ENCODE results near the gene MRE11. TPM values are rescaled to one million over a fixed set of nuclear protein-coding genes. Genes with fewer than 3 reads are reported as not detected.

MRE11 gene
- total RNA-seq, 4 donors from 2014 or later: 18.4 to 25.0 (median 22.8) TPM

DNA sequence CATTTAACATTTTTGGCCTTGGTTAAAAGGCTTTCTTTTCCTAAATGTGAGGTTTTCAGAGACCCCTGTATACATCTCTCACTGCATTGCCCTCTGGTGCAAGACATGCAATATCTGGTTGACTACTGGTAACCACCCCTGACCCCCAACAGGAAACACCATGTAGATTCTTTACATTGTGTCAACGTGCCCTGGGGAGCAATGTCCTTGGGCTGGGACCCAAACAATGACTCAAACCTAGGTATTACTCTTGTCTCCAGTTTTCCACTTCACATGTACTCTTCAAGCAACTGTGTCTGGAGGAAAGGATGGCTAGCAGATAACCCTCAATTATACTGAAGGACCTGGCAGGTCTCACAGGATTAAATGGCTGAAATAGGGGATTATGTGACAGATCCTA lies 91.3 kb downstream of the MRE11 start:
- DNase-seq: no peak
- no peaks in the 10 kb centered on the region for H3K27me3 ChIP-seq
- no peak overlapping the region for H3K27ac ChIP-seq
- intact Hi-C loops (cut with DNase I): no loop called here
- no peak overlapping the region for H3K4me3 ChIP-seq (replicated peaks in 1 of 3)
- peaks cover 0 to 3% of the 10 kb centered on the region in 2 donors for H3K4me1 ChIP-seq
- H3K36me3 ChIP-seq: no peaks in the 10 kb centered on the region
- H3K9me3 ChIP-seq: no peaks in the 10 kb centered on the region
- 31 to 33% methylated on average over 1 of the region's 1 CpG for WGBS, 2 donors
- TF ChIP-seq, protein P1, sequence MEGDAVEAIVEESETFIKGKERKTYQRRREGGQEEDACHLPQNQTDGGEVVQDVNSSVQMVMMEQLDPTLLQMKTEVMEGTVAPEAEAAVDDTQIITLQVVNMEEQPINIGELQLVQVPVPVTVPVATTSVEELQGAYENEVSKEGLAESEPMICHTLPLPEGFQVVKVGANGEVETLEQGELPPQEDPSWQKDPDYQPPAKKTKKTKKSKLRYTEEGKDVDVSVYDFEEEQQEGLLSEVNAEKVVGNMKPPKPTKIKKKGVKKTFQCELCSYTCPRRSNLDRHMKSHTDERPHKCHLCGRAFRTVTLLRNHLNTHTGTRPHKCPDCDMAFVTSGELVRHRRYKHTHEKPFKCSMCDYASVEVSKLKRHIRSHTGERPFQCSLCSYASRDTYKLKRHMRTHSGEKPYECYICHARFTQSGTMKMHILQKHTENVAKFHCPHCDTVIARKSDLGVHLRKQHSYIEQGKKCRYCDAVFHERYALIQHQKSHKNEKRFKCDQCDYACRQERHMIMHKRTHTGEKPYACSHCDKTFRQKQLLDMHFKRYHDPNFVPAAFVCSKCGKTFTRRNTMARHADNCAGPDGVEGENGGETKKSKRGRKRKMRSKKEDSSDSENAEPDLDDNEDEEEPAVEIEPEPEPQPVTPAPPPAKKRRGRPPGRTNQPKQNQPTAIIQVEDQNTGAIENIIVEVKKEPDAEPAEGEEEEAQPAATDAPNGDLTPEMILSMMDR (IDR thresholded peaks at IDR 0.05): no peak
- TF ChIP-seq POLR2A (IDR thresholded peaks at IDR 0.05): no peak

DNA sequence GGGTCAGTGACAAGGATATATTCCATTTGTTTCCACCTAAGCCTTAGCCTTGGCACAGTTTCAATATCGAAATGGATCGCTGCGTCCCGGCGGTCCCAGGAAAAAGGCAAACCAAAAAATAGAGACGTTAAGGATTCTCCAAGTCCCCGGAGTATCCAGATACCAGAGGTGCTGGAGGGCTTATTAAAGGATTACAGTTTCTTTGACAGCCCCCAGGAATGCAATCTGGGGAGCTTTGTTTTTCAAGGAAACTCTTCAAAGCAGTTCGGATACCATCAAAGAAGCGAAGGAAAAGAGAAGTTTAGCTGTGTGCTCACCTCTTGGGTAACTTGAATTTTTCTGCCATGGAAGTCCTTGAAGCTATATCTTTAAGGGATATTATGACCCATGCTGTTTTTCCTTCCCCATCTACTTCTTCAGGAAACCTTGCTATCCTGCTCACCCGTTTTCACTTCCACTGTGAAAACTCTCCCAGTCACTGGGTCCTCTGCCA lies 91.8 kb downstream of the MRE11 start:
- H3K27ac ChIP-seq: peak overlapping the region in 1 of 3 donors; percentile 9
- intact Hi-C loops (cut with DNase I): no loop called here
- 15 to 21% methylated on average over 10 of the region's 10 CpGs for WGBS, 2 donors
- H3K4me1 ChIP-seq: peaks cover 0 to 3% of the 10 kb centered on the region in 2 donors
- DNase-seq: no peak
- no peaks in the 10 kb centered on the region for H3K27me3 ChIP-seq
- peak overlapping the region; percentile 12 to 38 (median 29) for H3K4me3 ChIP-seq (replicated peaks in 1 of 3)
- H3K9me3 ChIP-seq: no peaks in the 10 kb centered on the region
- no peaks in the 10 kb centered on the region for H3K36me3 ChIP-seq
- TF ChIP-seq, protein P1 (IDR thresholded peaks at IDR 0.05): no peak
- TF ChIP-seq POLR2A (IDR thresholded peaks at IDR 0.05): no peak

GRCh38 chr11:94400839-94401772 lies 92.5 kb downstream of the MRE11 start, which contains the start of gene GPR83:
Gene GPR83 (minus strand): TSS chr11:94401419. CDS start chr11:94401247, 172 bp downstream.
- peak; percentile 68 to 73 for DNase-seq
- intact Hi-C loops (cut with DNase I): no loop called here
- Histone ChIP-seq H3K4me1 (peaks cover 0 to 3% of the 10 kb centered on the region in 2 donors), H3K36me3 (no peaks in the 10 kb centered on the region), H3K27me3 (no peaks in the 10 kb centered on the region), H3K9me3 (no peaks in the 10 kb centered on the region), H3K27ac (peak within 1 kb of the TSS in 2 of 3 donors; percentile 9 to 24), H3K4me3 (replicated peaks in 1 of 3) (peak within 1 kb of the TSS; percentile 12 to 38 (median 29))
- WGBS, 2 donors: 6 to 8% methylated on average over 17 to 29 of the region's 73 CpGs
- TF ChIP-seq, protein P1 (IDR thresholded peaks at IDR 0.05): no peak
- peak in 1 of 2 donors; percentile 69 for TF ChIP-seq POLR2A (IDR thresholded peaks at IDR 0.05)

DNA sequence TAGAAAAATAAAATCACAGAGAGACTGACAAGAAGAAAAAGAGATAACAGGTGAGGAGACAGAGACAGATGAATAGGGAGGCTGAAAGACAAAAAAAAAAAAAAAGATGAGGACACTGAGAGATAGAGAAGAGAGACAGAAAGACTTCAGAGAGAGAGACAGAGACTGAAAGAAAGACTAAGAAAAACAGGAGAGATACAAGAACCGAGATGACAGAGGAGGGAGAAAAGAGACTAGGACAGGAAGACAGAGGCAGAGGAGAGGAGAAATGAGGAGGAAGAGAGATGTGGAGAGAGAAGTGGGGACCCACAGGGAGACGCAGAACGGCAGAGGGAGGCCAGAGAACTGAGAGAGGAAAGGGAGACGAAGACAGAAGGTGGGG lies 93.2 kb downstream of the MRE11 start:
- Histone ChIP-seq H3K4me3 (replicated peaks in 1 of 3) (peak overlapping the region in 2 of 3 donors; percentile 12 to 38), H3K27ac (no peak overlapping the region), H3K36me3 (no peaks in the 10 kb centered on the region), H3K4me1 (peaks cover 0 to 3% of the 10 kb centered on the region in 2 donors), H3K9me3 (no peaks in the 10 kb centered on the region), H3K27me3 (no peaks in the 10 kb centered on the region)
- TF ChIP-seq, protein P1 (IDR thresholded peaks at IDR 0.05): no peak
- no peak for TF ChIP-seq POLR2A (IDR thresholded peaks at IDR 0.05)
- 22 to 30% methylated on average over 4 of the region's 4 CpGs for WGBS, 2 donors
- DNase-seq: no peak
- intact Hi-C loops (cut with DNase I): no loop called here

- H3K4me1 ChIP-seq: peaks cover 0 to 3% of the 10 kb centered on the region in 2 donors
- H3K27ac ChIP-seq: no peak overlapping the region
- intact Hi-C loops (cut with DNase I): no loop called here
- TF ChIP-seq, protein P1 (IDR thresholded peaks at IDR 0.05): no peak
- TF ChIP-seq POLR2A (IDR thresholded peaks at IDR 0.05): no peak
- no peaks in the 10 kb centered on the region for H3K36me3 ChIP-seq
- no peak for DNase-seq
- no peaks in the 10 kb centered on the region for H3K27me3 ChIP-seq
- no peaks in the 10 kb centered on the region for H3K9me3 ChIP-seq
- H3K4me3 ChIP-seq (replicated peaks in 1 of 3): no peak overlapping the region
- WGBS, 2 donors: 60 to 64% methylated on average over 4 of the region's 4 CpGs
These were observed 93.6 kb downstream of the MRE11 start for GRCh38 chr11:94400050-94400449.

Data from thyroid gland (tissue), 4 donors.